Astrocyte (in vitro differentiated cells and primary cell): ENCODE measurements around the gene ARHGAP26.

ENCODE experiments used
- CTCF ChIP-seq: IDR thresholded peaks from 2 replicates; pipeline ENCODE4 v1.5.1; 2011; ENCODE audit warnings: low read depth, mild to moderate bottlenecking, inconsistent platforms, low read length, moderate library complexity; ENCODE audit not compliant: insufficient read depth
- EZH2 ChIP-seq: IDR thresholded peaks from 2 replicates; pipeline ENCODE4 v1.6.1; 2012; ENCODE audit warnings: mild to moderate bottlenecking, low read length, inconsistent platforms; ENCODE audit not compliant: insufficient read depth

GRCh38 chr5:143078313-143078712 lies 308.1 kb downstream of the ARHGAP26 start:
- TF ChIP-seq CTCF (no peak), EZH2 (no peak)
